ENCODE data around the gene PRR22. TPM values are rescaled to one million over a fixed set of nuclear protein-coding genes. Genes with fewer than 3 reads are reported as not detected.
"Not testable (repeated sequence)": the region's sequence is repeated elsewhere in the genome, so short reads cannot be mapped to it uniquely, and the experiment has no call there.

The PRR22 gene
- total RNA-seq, 1 experiment from 2014 or later = 6.3 TPM

DNA sequence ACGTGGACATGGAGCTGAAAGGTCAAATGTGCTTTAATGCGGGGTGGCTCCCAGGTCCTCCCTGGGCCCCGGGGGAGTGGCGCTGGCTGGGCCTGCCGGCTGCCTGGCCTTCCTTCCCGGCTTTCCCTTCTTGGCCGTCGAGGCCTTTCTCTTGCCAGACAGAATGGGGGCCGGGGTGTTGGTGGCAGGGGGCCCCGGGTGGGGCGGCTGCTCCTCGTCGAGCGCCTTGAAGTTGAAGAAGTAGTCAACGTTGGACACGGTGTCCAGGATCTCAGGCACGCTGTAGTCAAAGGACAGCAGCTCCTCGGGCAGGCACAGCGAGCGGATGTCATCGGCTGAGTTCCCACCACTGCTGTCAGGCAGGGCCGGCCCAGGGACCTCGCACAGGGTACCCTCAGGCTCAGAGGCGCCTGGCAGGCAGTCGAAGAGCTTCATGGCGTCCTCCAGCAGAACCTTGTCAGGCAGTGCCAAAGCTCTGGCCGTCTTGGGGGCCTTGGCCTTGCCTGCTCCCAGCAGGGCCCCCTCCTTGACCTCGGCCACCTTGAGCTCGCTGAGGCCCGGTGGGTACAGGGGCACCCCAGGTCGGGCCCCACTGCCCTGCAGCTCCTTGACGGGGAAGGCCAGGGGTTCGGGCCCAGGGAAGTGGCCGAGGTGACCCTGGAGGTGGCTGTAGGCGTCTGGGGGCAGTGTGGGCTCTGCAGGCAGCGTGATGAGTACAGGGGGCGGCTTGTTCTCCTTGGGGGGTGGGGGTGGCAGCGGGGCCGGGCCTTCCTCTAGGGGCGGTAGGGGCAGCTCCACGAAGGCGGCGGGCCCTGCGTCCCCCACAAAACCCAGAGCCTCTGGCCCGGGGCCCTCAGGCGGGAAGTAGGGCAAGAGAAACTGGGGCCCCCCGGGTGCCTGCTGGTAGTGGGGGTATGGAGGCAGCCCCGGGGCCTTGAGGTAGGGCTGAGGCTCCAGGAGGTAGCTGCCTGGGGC lies 1.3 kb downstream of the PRR22 start:
- CTCF ChIA-PET = no interaction called here
- H3K36me3 Mint-ChIP-seq (ENCODE audit: insufficient read depth, unreplicated experiment) = peaks cover 9% of the 10 kb centered on the region
- no peak overlapping the region for H3K4me3 Mint-ChIP-seq (ENCODE audit: low read depth, unreplicated experiment)
- no peaks in the 10 kb centered on the region for H3K4me1 Mint-ChIP-seq (ENCODE audit: low read depth, unreplicated experiment)
- H3K27ac Mint-ChIP-seq (ENCODE audit: unreplicated experiment) = no peak overlapping the region
- H3K9me3 Mint-ChIP-seq (ENCODE audit: low read depth, unreplicated experiment) = no peaks in the 10 kb centered on the region
- H3K27me3 Mint-ChIP-seq (ENCODE audit: unreplicated experiment) = no peaks in the 10 kb centered on the region
- TF ChIP-seq, protein P1, sequence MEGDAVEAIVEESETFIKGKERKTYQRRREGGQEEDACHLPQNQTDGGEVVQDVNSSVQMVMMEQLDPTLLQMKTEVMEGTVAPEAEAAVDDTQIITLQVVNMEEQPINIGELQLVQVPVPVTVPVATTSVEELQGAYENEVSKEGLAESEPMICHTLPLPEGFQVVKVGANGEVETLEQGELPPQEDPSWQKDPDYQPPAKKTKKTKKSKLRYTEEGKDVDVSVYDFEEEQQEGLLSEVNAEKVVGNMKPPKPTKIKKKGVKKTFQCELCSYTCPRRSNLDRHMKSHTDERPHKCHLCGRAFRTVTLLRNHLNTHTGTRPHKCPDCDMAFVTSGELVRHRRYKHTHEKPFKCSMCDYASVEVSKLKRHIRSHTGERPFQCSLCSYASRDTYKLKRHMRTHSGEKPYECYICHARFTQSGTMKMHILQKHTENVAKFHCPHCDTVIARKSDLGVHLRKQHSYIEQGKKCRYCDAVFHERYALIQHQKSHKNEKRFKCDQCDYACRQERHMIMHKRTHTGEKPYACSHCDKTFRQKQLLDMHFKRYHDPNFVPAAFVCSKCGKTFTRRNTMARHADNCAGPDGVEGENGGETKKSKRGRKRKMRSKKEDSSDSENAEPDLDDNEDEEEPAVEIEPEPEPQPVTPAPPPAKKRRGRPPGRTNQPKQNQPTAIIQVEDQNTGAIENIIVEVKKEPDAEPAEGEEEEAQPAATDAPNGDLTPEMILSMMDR (IDR thresholded peaks at IDR 0.05; ENCODE audit: unreplicated experiment) = no peak
- intact Hi-C loops (cut with micrococcal nuclease; ENCODE audit: unreplicated experiment) = no loop called here
- no peak for DNase-seq
- no TSS peak for BruUV-seq (replicated peaks)

DNA sequence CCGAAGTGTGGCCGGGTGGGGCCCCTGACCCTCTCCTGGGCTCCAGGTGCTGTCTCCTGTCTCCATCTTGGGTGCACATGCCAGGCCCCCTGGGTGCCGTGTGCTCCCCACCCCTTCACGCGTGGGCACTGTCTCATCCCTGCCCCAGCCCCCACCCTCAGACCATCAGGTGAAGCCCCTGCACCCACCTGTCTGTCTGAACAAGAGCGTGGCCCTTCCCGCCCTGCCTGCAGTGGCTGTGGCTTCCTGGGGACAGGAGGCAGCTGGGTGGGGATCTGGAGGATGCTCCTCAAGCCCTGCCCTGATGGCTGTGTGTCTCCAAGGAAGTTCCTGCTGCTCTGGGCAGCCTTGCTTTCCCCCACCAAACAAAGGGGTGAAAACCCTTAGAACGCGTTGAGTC lies 2.2 kb downstream of the PRR22 start:
- H3K4me3 Mint-ChIP-seq (ENCODE audit: low read depth, unreplicated experiment) = no peak overlapping the region
- no peaks in the 10 kb centered on the region for H3K9me3 Mint-ChIP-seq (ENCODE audit: low read depth, unreplicated experiment)
- peaks cover 8% of the 10 kb centered on the region for H3K36me3 Mint-ChIP-seq (ENCODE audit: insufficient read depth, unreplicated experiment)
- intact Hi-C loops (cut with micrococcal nuclease; ENCODE audit: unreplicated experiment) = no loop called here
- DNase-seq = no peak
- TF ChIP-seq, protein P1 (IDR thresholded peaks at IDR 0.05; ENCODE audit: unreplicated experiment) = no peak
- H3K27ac Mint-ChIP-seq (ENCODE audit: unreplicated experiment) = no peak overlapping the region
- H3K27me3 Mint-ChIP-seq (ENCODE audit: unreplicated experiment) = no peaks in the 10 kb centered on the region
- no peaks in the 10 kb centered on the region for H3K4me1 Mint-ChIP-seq (ENCODE audit: low read depth, unreplicated experiment)
- CTCF ChIA-PET = no interaction called here
- no TSS peak for BruUV-seq (replicated peaks)

DNA sequence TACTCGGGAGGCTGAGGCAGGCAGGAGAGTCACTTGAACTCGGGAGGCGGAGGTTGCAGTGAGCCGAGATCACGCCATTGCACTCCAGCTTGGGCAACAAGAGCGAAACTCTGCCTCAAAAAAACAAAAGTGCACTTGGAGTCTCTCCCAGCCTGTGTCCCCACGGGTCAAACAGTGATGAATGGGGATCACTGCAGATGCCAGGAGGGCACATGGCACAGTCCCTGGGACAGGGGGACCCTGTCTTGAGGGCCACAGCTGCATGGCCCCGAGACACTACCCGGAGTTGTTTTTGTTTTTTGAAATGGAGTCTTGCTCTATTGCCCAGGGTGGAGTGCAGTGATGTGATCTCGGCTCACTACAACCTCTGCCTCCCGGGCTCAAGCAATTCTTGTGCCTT lies 3.6 kb downstream of the PRR22 start:
- H3K9me3 Mint-ChIP-seq (ENCODE audit: low read depth, unreplicated experiment); BruUV-seq (replicated peaks); CTCF ChIA-PET; DNase-seq; H3K27ac Mint-ChIP-seq (ENCODE audit: unreplicated experiment); H3K4me3 Mint-ChIP-seq (ENCODE audit: low read depth, unreplicated experiment); intact Hi-C loops (cut with micrococcal nuclease; ENCODE audit: unreplicated experiment); H3K36me3 Mint-ChIP-seq (ENCODE audit: insufficient read depth, unreplicated experiment); H3K4me1 Mint-ChIP-seq (ENCODE audit: low read depth, unreplicated experiment); H3K27me3 Mint-ChIP-seq (ENCODE audit: unreplicated experiment): not testable (repeated sequence)

DNA sequence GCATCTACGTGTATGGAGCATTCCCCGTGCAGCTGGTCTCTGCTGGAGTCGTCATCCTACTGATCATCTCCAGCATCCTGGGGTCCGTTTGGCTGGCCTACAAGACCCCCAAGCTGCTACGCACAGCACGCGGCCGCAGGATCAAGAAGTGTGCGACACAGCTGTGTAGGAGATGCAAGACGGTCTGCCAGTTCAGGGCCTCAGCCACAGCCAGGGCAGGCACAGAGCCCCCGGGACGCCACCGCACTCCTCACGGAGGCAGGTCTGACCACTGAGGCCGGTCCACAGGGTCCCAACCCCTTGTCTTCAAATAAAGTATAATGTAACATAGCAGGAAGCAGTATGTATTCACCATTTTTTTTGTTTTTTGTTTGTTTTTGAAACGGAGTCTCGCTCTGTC lies 6.1 kb downstream of the PRR22 start:
- H3K36me3 Mint-ChIP-seq (ENCODE audit: insufficient read depth, unreplicated experiment) = no peaks in the 10 kb centered on the region
- no peaks in the 10 kb centered on the region for H3K4me1 Mint-ChIP-seq (ENCODE audit: low read depth, unreplicated experiment)
- intact Hi-C loops (cut with micrococcal nuclease; ENCODE audit: unreplicated experiment) = no loop called here
- no peak for DNase-seq
- TF ChIP-seq, protein P1 (IDR thresholded peaks at IDR 0.05; ENCODE audit: unreplicated experiment) = no peak
- H3K9me3 Mint-ChIP-seq (ENCODE audit: low read depth, unreplicated experiment) = no peaks in the 10 kb centered on the region
- BruUV-seq (replicated peaks) = no TSS peak
- CTCF ChIA-PET = no interaction called here
- no peaks in the 10 kb centered on the region for H3K27me3 Mint-ChIP-seq (ENCODE audit: unreplicated experiment)
- H3K27ac Mint-ChIP-seq (ENCODE audit: unreplicated experiment) = no peak overlapping the region
- no peak overlapping the region for H3K4me3 Mint-ChIP-seq (ENCODE audit: low read depth, unreplicated experiment)

Measured in Calu3 (cell line).